ENCODE results near the gene GUSB.

Gene GUSB

DNA sequence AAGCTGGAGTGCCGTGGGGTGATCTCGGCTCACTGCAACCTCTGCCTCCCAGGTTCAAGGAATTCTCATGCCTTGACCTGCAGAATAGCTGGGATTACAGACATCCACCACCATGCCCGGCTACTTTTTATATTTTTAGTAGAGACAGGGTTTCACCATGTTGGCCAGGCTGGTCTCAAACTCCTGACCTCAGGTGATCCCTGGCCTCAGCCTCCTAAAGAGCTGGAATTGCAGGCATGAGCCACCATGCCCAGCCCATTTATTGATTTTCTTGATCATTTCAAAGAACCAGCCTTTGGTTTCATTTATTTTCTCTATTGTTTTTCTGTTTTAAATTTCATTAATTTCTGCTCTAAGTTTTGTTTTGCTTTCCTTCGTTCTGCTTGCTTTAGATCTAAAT lies 50.3 kb downstream of the GUSB start:
- no peak overlapping the region for H3K27ac ChIP-seq
- no peak for TF ChIP-seq CTCF (conservative IDR thresholded peaks at IDR 0.05)

GRCh38 chr7:65927489-65928448 lies 54.2 kb downstream of the GUSB start:
- no peak overlapping the region for H3K27ac ChIP-seq
- TF ChIP-seq CTCF (conservative IDR thresholded peaks at IDR 0.05): no peak

- no peak for TF ChIP-seq CTCF (conservative IDR thresholded peaks at IDR 0.05)
- no peak overlapping the region for H3K27ac ChIP-seq
Measured at GRCh38 chr7:65926588-65926987, 55.4 kb downstream of the GUSB start.

GRCh38 chr7:65925040-65925439 lies 57.0 kb downstream of the GUSB start:
- no peak for TF ChIP-seq CTCF (conservative IDR thresholded peaks at IDR 0.05)
- H3K27ac ChIP-seq: no peak overlapping the region

DNA sequence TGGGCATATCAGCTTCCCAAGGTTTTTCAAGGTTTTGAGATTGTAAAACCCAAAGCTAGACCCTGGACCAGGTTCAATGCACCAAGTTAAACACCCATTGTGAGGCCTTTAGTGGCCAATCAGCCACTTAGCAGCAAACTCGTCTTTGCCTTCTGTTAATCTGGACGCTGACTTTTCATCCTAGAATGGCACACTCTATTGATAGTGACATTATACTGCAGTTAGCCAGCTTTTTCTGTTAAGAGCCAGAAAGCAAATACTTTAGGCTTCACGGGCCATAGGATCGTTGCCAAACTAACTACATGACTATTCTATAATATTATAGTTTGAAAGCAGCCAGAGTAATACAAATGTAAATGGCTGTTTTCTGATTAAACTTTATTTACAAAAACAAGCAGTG lies 57.8 kb downstream of the GUSB start:
- TF ChIP-seq CTCF (conservative IDR thresholded peaks at IDR 0.05): no peak
- H3K27ac ChIP-seq: no peak overlapping the region

- H3K27ac ChIP-seq: no peak overlapping the region
- TF ChIP-seq CTCF (conservative IDR thresholded peaks at IDR 0.05): no peak
Measured at GRCh38 chr7:65923316-65923715, 58.7 kb downstream of the GUSB start.

GRCh38 chr7:65915921-65916657 lies 65.9 kb downstream of the GUSB start:
- no peak for TF ChIP-seq CTCF (conservative IDR thresholded peaks at IDR 0.05)
- no peak overlapping the region for H3K27ac ChIP-seq

Measured in VCaP (cell line).